Mucosa of descending colon (tissue), 3 donors: ENCODE data around the gene SRSF5. TPM values are rescaled to one million over a fixed set of nuclear protein-coding genes. Genes with fewer than 3 reads are reported as not detected.

Source experiments
- ATAC-seq: fragments of 200-7000 bp; cut with Tn5 transposase; one replicate; pipeline ENCODE4 v1.9.1; 2020; ENCODE audit warnings: mild to moderate bottlenecking, moderate library complexity
- DNase-seq, 3 donors: peaks; one replicate each; pipeline ENCODE4 v3.0.0-alpha.2; 2020
- H3K36me3 ChIP-seq: fragments of 200-600 bp; one replicate; pipeline ENCODE4 v1.8.0; 2021; ENCODE audit warnings: low read depth, mild to moderate bottlenecking
- H3K4me1 ChIP-seq: fragments of 200-600 bp; one replicate; pipeline ENCODE4 v1.8.0; 2021; ENCODE audit warnings: low read depth, mild to moderate bottlenecking
- H3K4me3 ChIP-seq: fragments of 200-600 bp; one replicate; pipeline ENCODE4 v1.8.0; 2021; ENCODE audit warnings: mild to moderate bottlenecking
- H3K9me3 ChIP-seq: fragments of 200-600 bp; one replicate; pipeline ENCODE4 v1.8.0; 2021; ENCODE audit warnings: mild to moderate bottlenecking
- intact Hi-C, 2 donors: fragments of 100-400 bp; cut with DNase I in 1 of 2; cut with micrococcal nuclease in 1 of 2; formaldehyde crosslinking; loops; one replicate each; pipeline versions ENCODE4 v1.11.0 to v1.11.1; 2022; cut with DNase I, micrococcal nuclease
- total RNA-seq, 3 donors: library from RNA; stranded (reverse); fragmentation: NEBNext Ultra II Directional in 2 of 3; extraction: Animal tissue kit (Norgen Biotek cat#: 25700) in 2 of 3; gene quantifications; one replicate each; pipeline versions ENCODE4 v1.2.1 to v1.2.4, GENCODE V29; 2021 to 2023
- TF ChIP-seq, protein P1 (sequence below): fragments of 200-600 bp; IDR thresholded peaks from one replicate; pipeline ENCODE4 v1.8.0; 2022; ENCODE audit warnings: antibody characterized with exemption, mild to moderate bottlenecking
- donor health status: DM: no; HTN: no; CAD: no; lungs with moderate emphysema.
- donor health status: DM: no; HTN: no; CAD: no.
- donor health status: DM: no; HTN: yes; CAD: no.

Gene SRSF5
- total RNA-seq, 3 donors from 2014 or later = 324 to 383 (median 352) TPM

DNA sequence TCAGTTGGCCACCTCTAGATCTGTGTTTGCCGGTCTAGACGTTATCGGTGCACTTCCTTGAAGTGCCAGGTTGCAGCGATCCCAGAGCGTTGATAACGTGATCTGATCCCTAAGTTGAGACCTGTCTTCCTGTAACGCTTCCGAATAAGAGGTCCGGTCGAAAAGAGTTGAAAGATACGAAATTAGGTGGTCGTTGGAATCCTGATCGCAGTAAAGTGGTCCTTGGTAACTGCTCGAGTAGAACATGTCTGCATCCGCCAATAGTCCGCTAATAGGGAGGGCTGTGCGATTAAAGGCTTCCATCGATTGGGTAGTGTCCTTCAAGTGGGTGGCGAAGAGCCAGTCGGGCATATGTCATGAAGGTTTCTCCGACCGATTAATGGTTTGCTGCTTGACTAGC lies 2.7 kb downstream of the SRSF5 start:
- ATAC-seq = no peak
- H3K9me3 ChIP-seq = no peaks in the 10 kb centered on the region
- intact Hi-C loops = no loop called here
- H3K4me3 ChIP-seq = no peak overlapping the region
- peaks cover 12% of the 10 kb centered on the region for H3K36me3 ChIP-seq
- H3K4me1 ChIP-seq = peaks cover 23% of the 10 kb centered on the region
- no peak for DNase-seq
- TF ChIP-seq, protein P1, sequence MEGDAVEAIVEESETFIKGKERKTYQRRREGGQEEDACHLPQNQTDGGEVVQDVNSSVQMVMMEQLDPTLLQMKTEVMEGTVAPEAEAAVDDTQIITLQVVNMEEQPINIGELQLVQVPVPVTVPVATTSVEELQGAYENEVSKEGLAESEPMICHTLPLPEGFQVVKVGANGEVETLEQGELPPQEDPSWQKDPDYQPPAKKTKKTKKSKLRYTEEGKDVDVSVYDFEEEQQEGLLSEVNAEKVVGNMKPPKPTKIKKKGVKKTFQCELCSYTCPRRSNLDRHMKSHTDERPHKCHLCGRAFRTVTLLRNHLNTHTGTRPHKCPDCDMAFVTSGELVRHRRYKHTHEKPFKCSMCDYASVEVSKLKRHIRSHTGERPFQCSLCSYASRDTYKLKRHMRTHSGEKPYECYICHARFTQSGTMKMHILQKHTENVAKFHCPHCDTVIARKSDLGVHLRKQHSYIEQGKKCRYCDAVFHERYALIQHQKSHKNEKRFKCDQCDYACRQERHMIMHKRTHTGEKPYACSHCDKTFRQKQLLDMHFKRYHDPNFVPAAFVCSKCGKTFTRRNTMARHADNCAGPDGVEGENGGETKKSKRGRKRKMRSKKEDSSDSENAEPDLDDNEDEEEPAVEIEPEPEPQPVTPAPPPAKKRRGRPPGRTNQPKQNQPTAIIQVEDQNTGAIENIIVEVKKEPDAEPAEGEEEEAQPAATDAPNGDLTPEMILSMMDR = no peak

DNA sequence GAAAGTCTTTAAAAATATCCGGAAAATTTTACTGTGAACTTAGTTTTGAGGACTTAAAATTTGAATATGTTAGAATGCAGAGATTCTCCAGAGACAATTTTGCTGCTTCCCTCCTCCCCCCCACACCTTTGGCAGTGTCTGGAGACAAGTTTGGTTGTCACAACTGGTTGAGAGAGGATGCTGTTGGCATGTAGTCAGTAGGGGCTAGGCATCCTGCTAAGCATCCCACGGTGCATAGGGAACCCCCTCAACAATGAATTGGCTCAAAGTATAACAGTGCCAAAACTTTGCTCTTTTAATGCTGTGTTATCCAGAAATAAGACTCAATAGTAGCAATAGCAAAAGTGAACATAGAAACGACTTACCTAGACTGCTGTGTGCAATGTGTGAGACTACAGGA lies 3.6 kb downstream of the SRSF5 start:
- peaks cover 23% of the 10 kb centered on the region for H3K4me1 ChIP-seq
- TF ChIP-seq, protein P1 = no peak
- no peak for ATAC-seq
- H3K9me3 ChIP-seq = no peaks in the 10 kb centered on the region
- DNase-seq = no peak
- no peak overlapping the region for H3K4me3 ChIP-seq
- peaks cover 12% of the 10 kb centered on the region for H3K36me3 ChIP-seq
- intact Hi-C loops = no loop called here

DNA sequence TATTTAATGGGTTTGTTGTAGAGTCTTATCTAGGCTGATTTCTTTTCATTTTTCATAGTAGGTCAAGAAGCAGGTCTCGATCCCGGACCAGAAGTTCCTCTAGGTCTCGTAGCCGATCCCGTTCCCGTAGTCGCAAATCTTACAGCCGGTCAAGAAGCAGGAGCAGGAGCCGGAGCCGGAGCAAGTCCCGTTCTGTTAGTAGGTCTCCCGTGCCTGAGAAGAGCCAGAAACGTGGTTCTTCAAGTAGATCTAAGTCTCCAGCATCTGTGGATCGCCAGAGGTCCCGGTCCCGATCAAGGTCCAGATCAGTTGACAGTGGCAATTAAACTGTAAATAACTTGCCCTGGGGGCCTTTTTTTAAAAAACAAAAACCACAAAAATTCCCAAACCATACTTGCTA lies 4.2 kb downstream of the SRSF5 start:
- intact Hi-C loops = no loop called here
- TF ChIP-seq, protein P1 = no peak
- peaks cover 23% of the 10 kb centered on the region for H3K4me1 ChIP-seq
- peaks cover 12% of the 10 kb centered on the region for H3K36me3 ChIP-seq
- H3K4me3 ChIP-seq = no peak overlapping the region
- DNase-seq = no peak
- no peak for ATAC-seq
- no peaks in the 10 kb centered on the region for H3K9me3 ChIP-seq

DNA sequence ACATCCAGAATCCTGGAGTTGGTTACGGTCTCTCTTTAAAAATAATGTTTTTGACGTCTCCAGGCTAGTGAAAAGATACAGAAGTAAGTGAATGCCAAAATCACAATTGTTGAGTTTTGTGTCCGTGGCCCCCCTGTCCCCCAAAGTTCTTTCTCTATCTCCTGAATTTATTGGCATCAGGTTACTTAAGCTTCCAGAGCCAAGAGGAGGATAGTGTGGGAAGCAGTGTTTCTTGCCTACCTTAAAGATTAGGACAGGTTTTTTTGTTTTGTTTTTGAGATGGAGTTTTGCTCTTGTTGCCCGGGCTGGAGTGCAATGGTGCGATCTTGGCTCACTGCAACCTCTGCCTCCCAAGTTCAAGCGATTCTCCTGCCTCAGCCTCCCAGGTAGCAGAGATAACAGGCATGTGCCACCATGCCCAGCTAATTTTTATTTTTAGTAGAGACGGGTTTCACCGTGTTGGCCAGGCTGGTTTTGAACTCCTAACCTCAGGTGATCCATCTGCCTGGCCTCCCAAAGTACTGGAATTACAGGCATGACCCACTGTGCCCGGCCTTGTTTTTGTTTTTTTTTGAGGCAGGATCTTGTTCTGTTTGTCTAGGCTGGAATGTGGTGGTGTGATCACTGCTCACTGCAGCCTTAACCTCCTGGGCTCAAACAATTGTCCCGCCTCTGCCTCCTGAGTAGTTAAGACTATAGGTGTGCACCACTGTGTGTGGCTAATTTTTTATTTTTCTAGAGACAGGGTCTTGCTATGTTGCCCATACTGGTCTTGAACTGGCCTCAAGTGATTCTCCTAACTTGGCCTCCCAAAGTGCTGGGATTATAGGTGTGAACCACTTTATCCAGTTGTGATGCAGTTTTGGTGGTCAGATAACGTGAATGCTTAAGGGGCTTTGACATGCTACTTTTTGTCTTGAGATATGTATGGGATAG lies 5.4 kb downstream of the SRSF5 start:
- ATAC-seq (no peak), DNase-seq (no peak)
- TF ChIP-seq, protein P1 = no peak
- H3K9me3 ChIP-seq = no peaks in the 10 kb centered on the region
- no peak overlapping the region for H3K4me3 ChIP-seq
- peaks cover 23% of the 10 kb centered on the region for H3K4me1 ChIP-seq
- intact Hi-C loops = no loop called here
- H3K36me3 ChIP-seq = peaks cover 12% of the 10 kb centered on the region

DNA sequence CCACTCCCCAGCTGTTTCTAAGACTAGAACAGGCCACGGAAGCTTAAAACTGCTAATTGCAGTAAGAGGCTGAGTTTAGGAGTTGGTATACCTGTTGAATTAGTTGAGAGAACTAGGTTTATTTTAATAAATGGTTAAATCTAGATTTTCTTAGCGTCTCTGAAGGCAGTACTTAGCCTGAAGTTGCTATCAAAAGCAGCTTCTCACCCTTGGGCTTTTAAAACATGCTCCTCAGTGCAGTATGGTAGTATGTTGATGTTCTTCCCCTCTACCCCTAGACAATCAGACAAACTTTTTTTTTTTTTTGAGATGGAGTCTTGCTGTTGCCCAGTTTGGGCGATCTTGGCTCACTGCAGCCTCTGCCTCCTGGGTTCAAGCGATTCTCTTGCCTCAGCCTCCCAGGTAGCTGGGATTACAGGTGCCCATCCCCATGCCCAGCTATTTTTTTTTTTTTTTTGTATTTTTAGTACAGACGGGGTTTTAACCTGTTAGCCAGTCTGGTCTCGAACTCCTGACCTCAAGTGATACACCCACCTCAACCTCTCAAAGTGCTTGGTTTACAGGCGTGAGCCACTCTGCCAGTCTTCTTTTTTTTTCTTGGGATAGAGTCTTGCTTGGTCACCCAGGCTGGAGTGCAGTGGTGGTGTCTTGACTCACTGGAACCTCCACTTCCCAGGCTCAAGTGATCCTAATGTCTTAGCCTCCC lies 6.8 kb downstream of the SRSF5 start:
- ATAC-seq (no peak), DNase-seq (no peak)
- TF ChIP-seq, protein P1 = no peak
- intact Hi-C loops = no loop called here
- H3K4me3 ChIP-seq = no peak overlapping the region
- H3K9me3 ChIP-seq = no peaks in the 10 kb centered on the region
- H3K4me1 ChIP-seq = peaks cover 15% of the 10 kb centered on the region
- H3K36me3 ChIP-seq = peaks cover 12% of the 10 kb centered on the region
